ENCODE data around the gene TIMM22.
A peak's percentile ranks its signal among the peaks of the same experiment; 100 is the strongest.
"Not testable (repeated sequence)": the region's sequence is repeated elsewhere in the genome, so short reads cannot be mapped to it uniquely, and the experiment has no call there.

The TIMM22 gene

DNA sequence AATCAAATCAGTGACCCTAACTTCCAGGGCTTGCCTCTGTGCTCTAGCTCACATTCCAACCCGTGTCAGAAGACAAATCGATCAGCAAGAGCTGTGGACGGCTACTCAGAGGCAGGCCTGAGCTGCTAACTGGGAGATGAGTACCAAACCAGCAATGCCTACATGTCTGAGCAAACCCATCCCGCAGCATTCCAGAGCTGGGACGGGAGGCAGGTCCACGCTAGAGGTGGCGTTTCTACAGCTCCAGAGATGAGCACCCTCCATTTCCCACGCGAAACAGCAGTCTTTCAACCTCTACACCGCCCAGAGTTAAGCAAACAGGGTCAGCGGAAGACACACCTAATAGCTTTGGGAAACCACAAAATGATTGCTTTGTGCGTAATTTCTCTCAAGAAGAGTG, 23.9 kb upstream of the TIMM22 start:
- DNase-seq: peak in 1 of 2 donors; percentile 6

DNA sequence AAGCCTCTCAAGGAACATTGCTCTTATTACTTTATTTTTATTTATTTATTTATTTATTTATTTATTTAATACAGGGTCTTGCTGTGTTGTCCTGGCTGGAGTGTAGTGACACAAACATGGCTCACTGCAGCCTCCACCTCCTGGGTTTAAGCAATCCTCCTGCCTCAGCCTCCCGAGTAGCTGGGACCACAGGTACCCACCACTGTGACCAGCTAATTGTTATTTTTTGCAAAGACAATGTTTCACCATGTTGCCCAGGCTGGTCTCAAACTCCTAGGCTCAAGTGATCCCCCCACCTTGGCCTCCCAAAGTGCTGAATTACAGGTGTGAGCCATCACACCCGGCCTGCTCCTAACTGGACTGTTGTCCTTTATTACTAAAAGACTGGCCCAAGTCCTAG, 22.2 kb upstream of the TIMM22 start:
- DNase-seq: not testable (repeated sequence)

DNA sequence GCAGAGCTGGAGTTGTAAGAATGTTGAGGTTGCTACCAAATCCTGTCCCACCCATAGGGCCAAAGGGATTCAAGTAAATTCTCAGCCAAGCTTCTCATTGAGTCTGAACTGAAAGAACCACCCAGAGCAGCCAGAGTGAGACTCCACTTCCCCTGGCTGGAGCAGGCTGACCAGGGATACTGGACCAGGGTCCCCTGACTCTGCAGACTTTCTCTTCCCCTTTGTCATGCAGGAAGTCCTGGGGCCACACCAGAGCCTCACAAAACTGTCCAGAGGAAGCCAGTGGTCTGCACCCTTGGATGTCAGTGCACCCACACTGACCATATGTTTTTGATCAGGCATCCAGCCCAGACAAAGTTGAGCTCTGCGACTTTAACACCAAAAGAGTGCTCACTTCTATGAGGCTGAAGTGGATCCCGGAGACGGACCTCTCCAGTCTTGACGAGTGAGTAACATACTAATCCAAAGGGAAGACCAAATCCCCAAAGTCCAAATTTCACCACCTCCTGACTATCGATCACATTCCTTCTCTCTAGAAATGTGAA, 21.5 kb upstream of the TIMM22 start:
- no peak for DNase-seq

DNA sequence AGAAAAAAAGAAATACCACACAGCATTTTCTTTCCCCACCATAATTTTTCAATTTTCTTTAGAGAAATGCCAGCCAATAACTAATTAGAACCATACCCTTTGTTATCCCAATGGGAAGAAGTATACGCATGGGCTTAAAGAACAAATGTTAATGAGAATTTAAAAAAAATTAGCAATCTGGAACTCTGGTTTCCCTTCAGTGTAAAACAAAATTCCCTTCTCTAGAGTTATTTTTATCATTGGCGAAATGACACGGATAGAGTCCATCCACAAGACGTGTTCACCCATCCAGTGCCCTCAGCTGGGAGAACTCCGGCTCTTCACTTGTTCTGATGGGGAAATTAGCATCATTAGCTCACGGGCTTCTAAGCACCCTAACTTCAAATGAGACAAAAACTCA, 20.6 kb upstream of the TIMM22 start:
- DNase-seq: no peak

DNA sequence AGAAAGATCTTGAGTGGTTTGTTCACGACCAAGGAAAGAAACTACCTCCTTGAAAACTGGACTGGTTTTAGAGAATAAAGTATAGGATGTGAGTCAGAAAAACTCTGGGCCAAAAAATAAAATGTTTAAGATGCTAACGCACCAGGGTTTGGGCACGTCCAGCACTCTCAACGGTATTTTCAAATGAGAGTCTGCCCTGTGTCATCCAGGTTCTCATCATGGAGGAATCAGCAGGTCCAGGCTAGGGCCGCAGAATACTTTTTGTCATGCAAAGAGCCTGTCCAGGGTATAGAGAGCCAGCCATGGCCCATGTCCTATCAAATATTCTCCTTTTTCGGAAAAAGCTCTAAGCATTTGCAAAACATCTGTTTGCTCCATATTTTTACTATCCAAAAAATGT, 19.8 kb upstream of the TIMM22 start:
- no peak for DNase-seq

DNA sequence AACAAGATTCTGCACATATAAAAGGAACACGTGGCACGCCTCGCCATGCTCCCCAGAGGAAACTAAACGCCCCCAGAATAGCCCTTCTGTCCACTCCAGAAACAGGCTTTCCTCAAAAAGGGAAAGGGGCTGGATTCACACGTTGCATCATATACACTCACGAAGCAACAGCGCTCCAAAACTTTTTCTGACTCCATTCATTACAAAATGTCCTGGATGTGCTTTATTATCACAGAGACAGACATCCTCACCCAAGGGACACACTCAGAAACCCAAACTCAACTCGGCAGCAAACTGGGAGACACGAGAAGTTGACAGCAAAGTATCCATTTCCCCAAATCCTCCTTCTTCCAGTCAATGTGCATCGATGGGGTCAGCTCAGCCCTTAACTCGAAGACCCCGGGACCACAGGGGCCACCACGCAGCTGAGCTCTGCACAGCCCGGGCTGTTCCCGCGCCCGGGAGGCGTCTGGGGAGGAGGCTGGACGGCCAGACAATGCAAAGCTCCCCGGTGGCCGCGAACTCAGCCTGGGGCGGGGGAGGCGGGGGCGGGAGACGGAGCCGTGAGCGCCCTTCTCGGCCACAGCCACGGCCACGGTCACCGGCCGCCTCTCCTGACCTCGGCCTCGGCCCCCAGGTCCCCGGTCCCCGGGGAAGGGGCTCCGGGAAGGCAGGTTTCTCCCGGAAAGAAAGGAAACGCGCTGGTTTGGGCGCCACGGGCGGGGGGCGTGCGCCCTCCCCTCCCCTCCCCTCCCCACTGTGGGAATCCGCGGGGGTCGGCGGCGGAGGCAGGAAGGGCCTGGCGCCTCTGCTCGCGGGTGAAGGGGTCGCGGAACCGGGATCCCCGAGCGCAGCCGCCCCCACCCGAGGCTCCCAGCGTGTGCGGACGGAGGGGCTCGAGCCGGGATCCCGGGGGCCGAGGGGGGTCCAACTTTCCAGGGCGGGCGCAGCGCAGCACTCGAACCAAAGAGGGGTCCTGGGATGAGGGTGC, 18.5 kb upstream of the TIMM22 start:
- DNase-seq: no peak

DNA sequence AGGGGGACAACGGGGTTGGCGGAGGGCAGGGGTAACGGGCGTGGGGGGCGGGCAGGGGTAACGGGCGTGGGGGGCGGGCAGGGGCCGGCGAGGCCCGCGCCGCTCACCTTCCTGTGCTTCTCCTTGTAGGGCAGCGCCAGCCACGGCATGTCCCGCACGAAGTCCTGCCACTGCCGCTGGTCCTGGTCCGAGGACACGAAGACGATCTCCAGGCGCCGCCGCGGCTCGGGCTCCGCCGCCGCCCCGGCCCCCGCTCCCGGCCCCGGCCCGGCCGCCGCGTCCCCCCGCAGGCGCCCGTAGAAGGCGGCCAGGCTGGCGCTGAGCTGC, 17.8 kb upstream of the TIMM22 start:
- no peak for DNase-seq

DNA sequence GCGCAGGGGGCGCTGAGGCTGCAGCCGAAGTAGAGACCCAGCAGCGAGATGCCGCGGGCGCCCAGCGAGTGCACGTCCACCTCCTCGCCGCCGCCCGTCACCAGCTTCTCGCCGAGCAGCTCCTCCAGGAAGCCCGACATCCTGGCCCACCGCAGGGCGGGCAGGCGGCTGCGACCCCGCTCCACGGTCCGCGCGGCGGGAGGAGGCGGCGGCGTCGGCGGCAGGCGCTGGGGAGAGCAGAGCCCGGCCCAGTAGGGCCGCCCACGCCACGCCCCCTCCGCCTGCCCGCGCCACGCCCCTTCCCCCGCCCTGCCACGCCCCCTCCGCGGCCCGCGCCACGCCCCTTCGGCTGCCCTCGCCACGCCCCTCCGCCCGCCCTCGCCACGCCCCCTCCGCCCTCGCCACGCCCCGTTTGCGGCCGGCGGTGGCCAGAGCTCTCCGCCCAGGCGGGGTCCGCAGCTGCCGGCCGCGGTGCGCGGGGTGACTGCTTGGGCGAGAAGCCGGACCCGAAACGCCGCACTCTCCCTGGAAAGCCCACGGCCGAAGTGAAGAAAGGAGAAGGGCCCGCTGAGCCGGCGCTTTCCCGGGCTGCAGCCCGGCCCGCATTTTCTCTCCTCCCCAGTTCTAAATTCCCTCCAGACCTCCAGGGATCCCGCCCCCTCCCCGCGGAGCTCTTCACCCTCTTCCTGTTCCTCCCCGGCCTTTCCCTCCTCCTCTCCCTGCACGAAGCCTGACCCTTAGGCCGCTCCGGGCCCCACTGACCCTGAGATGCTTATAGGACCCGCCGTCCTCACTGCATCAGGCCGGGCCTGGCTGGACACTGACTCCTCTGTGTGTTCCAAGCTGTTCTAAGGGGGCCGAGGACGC, 17.2 kb upstream of the TIMM22 start, which contains the start of gene NXN:
Gene NXN, minus strand, starts transcription at position 238 of the 867 bp plus-strand sequence.
- peak; percentile 78 to 87 for DNase-seq

DNA sequence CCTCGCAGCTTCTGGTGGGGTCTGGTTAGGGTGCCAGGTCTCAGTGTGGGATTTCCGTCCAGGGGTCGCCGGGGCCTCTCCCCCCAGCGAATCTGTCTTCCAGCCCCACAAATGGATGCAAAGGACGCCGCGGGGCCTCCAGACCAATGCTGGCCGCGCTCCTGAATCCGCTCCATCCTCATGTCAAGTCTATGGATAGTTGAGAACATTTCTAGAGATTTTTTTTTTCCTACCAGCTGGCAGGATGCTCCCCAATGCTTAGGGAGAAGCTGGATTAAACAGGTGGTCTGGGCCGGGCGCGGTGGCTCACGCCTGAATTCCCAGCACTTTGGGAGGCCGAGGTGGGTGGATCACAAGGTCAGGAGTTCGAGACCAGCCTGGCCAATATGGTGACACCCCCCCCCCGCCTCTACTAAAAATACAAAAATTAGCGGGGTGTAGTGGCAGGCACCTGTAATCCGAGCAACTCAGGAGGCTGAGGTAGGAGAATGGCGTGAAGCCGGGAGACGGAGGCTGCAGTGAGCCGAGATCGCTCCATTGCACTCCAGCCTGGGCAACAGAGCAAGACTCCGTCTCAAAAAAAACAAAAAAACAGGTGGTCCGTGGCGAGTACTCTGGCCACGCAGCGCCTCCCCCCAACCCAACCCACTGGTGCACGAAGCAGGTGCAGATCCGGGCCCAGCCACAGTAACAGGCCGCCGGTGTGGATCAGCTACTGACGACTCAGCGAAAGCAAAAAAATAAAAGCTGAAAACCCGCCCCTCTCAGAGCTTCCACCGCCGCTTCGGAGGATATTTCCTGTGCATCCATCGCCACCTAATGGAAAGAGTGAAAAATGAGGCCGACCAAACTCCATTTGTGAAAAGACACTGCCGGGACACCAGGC, 16.3 kb upstream of the TIMM22 start:
- DNase-seq: peak; percentile 84 to 90

DNA sequence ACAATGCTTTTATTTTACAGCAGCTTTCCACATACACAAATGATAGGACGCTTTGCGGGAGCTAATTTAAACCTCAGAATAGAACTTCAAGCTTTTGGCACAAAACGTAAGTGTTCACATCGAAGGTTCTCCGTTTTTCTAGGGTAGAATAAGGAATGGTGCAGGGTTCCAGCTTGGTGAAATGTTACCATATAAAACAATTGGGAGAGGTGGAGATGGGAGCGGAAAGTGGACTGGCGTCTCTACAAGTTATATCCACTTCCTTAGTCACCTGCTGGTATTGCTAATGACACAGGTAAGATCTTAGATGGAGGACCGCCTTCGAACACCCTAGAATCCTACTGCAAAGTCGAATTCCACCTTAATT, 15.7 kb upstream of the TIMM22 start:
- no peak for DNase-seq

DNA sequence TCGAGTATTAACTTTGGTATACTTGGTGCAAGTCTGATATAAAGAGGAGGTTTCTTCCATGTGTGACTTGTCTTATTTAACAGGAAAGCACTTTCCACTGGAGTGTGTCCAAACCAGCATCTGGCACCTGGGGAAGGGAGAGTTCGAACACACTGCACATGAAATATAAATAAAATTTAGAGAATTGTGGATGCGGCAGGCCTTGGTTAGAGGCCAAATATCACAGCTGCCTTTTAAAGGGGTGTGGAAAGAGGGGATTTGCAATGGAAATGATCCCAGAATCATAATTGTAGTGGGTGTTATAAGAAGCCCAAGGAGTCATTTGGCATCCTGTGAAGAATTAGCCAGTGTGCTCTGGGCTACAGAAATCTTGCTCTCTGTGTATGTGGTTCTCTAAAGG, 13.0 kb upstream of the TIMM22 start:
- DNase-seq: no peak

DNA sequence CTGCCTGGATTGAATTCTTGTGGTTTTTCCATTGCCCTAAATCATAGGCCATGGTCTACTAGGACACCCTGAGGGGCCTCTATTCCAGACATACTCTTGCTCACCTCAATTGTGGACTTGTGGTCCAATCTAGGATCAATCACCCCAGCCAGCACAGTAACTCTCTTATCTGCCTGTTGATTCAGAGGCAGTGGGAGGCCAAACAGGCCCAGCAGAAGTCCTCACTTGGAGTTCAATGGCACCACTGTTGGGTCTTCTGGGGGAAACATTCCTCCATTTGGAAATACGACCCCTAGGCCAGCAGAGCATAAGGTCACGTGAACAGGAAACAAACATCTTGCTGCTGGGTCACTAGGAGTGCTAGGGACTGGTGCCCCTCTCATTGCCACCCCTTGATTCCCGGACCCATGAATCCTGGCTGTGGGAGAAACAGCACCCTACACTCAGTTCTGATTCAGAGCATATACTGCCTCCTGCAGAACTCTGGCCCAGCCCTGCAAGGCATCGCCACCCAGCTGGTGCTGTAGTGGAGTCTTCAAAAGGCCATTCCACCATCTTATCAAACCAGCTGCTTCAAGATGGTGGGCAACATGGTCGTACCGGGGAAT, 10.5 kb upstream of the TIMM22 start:
- no peak for DNase-seq

DNA sequence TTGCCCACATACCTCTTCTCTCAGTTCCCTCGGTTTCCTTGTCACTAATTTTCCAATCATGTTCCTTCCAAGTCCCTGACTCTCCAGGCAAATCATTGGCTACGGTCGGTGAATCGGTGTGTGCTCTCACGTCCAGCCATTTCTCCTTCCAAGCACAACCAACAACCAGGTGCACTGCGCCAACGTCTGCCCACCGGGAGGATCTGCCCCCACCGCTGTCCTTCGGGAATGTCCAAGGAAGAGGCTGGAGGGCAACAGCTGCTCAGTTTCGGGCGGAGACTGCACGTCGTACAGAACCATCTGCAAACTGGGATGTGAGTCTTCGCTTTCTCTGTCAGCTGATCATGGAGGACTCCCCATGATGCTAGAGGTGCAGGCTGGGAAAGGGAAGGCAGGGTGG, 9.0 kb upstream of the TIMM22 start:
- DNase-seq: no peak

DNA sequence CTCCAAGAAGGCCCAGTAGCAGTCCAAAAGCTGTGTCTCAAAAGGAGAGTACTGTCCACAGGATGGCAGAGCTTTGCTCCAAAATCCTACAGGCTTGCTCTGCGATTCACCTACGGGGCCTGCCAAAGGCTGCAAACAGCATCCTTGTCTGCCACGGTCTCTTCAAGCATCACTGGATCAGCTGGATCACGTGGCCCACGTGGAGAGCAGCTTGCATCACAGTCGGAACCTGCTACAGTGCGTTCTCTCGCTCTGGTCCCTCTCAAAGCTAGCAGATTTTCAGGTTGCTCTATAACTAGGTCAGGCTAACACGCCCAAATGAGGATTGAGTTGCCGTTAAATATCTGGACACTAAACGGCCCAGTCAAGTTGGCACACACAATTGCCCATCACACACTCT, 8.4 kb upstream of the TIMM22 start:
- no peak for DNase-seq

DNA sequence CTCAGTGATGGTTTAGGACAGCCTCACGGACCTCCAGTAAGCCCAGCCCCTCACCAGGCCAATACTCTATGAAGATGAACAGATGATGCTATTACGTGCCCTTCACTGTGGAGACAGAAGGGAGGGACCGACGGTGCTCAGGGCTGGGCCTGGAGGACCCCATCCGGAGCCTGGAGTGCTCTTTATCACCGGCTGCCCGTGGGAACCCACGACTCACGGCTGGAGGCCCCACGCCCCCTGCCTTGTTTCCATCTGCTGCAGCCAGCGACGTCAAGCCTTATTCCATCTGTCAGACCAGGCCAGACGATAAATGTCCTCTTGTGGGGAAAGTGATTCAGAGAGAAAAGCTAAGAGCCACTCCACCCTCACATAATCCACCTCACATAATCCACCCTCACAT, 4.0 kb upstream of the TIMM22 start:
- no peak for DNase-seq

DNA sequence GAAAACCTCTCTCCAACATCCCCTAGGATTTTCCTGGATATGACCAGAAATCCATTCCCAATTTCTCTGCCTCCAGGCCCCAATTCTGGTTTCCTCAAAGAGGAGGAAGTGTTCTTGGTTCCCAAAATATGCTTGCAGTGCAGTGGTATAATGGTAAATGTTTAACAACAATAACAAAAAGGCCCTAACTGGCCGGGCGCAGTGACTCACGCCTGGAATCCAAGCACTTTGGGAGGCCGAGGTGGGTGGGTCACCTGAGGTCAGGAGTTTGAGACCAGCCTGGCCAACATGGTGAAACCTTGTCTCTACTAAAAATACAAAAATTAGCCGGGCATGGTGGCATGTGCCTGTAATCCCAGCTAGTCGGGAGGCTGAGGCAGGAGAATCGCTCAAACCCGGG, 1.6 kb upstream of the TIMM22 start:
- DNase-seq: not testable (repeated sequence)

DNA sequence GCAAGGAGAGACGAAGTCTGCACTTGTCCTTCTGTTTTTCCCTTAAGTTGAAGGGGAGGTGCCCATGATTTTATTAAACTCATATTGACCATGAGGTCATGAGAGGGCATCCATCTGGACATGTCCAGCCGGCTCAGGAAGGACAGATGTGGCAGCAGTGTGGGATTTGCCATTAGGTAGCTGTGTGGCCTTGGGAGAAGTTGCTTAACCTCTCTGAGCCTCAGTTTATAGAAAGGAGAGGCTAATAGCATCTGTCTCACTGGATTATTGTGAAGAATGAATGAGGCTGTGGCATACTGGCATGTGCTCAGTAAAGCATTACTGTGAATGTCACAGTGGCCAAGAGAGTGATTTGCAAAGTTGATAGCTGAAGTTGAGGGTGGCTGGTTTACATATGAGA, 1.2 kb downstream of the TIMM22 start:
- DNase-seq: no peak

DNA sequence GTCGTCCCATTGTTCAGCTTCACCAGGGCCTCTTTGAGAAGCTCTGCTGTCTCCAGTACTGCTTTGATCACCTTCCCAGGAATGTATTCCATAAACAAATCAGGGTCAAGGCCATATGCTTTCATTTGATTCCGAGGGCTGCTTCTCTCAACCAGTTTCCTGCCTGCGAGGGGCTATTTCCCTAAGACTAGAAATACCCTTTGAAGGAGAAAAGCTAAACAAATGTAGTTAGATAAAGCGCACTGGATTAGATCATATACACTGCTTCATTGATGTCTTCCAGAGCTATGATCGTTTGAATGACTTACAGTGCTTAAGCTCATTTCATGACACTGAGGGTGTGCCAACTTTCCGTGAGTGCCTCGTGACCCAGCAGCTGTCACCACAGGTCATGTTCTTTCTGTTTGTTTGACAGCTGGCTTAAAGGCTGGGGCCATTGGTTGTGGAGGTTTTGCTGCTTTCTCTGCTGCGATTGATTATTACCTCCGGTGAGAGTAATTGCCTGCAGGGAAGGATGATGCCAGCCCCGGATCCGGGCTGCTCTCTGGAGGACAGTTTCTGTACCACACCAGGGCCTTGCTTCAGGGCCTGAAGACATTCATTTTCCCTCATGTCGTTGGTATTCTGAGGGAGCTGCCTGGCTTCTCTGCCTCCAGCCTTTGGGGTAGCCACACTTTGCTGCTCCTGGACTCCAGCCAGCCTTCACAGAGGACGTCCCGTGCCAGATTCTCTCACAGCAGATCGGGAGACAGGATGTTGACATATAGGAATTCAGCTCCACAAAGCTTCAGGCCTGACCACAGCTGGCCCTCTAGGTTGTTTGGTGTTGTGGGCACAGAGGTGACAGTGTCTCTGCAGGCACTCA, 3.9 kb downstream of the TIMM22 start:
- DNase-seq: no peak

DNA sequence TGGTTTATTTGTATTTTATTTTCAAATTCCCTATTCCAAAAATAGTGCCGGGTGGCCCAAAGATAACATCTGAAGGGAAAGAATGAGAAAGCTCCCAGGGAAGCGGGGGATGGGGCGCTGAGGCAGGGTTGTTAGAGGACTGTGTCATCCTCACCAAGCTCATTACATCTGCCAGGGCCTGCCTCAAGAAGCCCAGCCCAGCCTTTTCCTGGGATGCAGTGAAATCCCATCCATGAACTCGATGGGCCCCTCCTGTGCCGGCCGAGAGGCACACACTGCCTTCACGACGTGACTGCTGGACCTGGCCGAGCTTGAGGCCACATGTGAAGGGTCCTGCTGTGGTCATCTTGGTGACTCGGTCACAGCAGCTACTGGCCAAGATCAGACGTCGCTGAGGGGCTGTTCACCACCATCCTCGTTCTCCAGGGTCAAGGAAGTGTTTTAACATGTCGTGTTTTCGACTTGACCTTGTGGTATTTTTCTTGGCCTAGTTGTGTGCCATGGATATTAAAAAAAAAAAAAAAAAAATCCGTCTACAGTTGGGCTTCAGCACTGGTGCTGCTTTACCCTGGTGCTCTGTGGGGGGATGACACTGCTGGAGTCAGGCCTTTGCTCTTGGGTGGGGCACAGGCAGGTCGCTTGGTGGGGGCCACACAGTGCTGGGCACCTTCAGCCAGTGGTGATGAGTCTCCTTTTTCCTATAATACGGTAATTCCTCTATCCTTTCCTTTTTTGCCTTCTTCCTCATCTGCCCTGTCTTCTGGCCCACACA, 4.9 kb downstream of the TIMM22 start:
- no peak for DNase-seq

DNA sequence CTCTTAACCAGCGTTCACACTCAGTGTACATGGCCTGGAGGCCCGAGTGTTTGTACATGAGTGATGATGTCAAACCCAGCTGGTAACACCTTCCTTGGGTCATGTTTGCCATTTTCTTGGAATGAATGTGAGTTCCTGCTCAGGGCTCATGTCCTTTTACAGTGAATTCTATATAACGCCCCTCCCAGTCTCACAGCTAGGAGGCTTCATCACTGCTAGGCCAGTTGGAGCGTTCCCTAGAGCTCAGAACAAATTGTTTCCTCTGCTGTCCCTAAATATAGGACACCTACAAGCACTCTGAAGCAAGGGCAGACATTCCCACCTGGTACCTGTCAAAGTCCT, 5.5 kb downstream of the TIMM22 start:
- no peak for DNase-seq

All from CD4-positive, alpha-beta T cell treated with Interferon alpha-2 for 1 hour (primary cell).